ENCODE measurements around the gene PYGL. TPM values are rescaled to one million over a fixed set of nuclear protein-coding genes. Genes with fewer than 3 reads are reported as not detected.

Gene PYGL
- total RNA-seq, 1 donor from 2014 or later = 71.1 TPM

DNA sequence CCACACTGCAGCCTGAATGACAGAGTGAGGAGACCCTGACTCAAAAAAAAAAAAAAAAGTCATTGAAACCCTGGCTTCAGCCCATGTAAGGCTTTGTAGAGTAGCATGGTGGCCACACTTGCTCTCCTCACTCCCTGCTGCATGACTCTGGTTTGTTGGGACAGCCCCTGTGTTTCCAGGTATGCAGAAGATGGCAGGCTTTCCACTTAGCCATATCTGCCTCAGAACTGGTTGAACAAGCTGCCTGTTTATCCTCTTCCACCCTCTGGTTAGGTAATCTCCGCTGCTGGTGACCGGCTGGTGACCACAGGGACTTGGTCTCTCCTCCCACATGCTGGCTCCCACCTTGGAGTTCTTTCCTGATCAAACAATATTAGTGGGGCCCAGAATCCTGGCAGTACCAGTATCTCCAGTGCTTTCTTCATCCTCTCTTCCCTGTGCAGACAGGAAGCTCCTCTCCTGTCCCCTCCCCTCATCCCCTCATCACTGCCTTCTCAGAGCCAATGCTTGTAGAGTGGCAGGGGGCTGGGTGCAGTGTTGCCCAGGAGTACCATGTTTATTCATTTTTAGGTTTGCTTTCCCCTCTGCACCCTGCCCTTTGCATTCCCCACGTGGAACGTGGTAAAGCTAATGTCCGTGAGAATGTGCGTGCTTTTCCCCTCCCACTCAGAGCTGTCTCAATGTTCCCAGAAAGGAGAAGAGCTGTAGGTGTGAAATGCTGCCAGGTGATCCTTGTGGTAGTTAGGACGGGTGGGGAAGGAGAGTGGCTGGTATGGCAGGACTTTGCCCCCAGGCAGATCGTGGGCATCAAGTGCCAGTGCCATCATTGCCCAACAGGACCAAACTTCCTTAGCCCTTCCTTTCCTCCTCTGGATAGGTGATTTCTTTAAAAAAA lies 61.1 kb downstream of the PYGL start:
- TF ChIP-seq, protein P1, sequence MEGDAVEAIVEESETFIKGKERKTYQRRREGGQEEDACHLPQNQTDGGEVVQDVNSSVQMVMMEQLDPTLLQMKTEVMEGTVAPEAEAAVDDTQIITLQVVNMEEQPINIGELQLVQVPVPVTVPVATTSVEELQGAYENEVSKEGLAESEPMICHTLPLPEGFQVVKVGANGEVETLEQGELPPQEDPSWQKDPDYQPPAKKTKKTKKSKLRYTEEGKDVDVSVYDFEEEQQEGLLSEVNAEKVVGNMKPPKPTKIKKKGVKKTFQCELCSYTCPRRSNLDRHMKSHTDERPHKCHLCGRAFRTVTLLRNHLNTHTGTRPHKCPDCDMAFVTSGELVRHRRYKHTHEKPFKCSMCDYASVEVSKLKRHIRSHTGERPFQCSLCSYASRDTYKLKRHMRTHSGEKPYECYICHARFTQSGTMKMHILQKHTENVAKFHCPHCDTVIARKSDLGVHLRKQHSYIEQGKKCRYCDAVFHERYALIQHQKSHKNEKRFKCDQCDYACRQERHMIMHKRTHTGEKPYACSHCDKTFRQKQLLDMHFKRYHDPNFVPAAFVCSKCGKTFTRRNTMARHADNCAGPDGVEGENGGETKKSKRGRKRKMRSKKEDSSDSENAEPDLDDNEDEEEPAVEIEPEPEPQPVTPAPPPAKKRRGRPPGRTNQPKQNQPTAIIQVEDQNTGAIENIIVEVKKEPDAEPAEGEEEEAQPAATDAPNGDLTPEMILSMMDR (IDR thresholded peaks at IDR 0.05; ENCODE audit: insufficient read depth, low read length, severe bottlenecking) = peak; percentile 5
- peak; percentile 62 for FAIRE-seq
- DNase-seq (ENCODE audit: low read depth) = peak; percentile 31
- no peak overlapping the region for H3K4me3 ChIP-seq (ENCODE audit: low read depth, low read length)
- H3K27me3 ChIP-seq (ENCODE audit: control insufficient read depth, insufficient read depth, low read length) = no peaks in the 10 kb centered on the region
- H3K36me3 ChIP-seq (ENCODE audit: control insufficient read depth, insufficient read depth, low read length) = no peaks in the 10 kb centered on the region

- peaks cover 12% of the 10 kb centered on the region for H3K27me3 ChIP-seq (ENCODE audit: control insufficient read depth, insufficient read depth, low read length)
- DNase-seq (ENCODE audit: low read depth) (no peak), FAIRE-seq (no peak)
- H3K36me3 ChIP-seq (ENCODE audit: control insufficient read depth, insufficient read depth, low read length) = no peaks in the 10 kb centered on the region
- no peak overlapping the region for H3K4me3 ChIP-seq (ENCODE audit: low read depth, low read length)
- TF ChIP-seq, protein P1 (IDR thresholded peaks at IDR 0.05; ENCODE audit: insufficient read depth, low read length, severe bottlenecking) = no peak
Measured at GRCh38 chr14:50875359-50876070, 68.8 kb downstream of the PYGL start.

GRCh38 chr14:50874757-50875156 lies 69.5 kb downstream of the PYGL start:
- DNase-seq (ENCODE audit: low read depth) (peak; percentile 30), FAIRE-seq (no peak)
- TF ChIP-seq, protein P1 (IDR thresholded peaks at IDR 0.05; ENCODE audit: insufficient read depth, low read length, severe bottlenecking) = no peak
- H3K4me3 ChIP-seq (ENCODE audit: low read depth, low read length) = no peak overlapping the region
- peaks cover 12% of the 10 kb centered on the region for H3K27me3 ChIP-seq (ENCODE audit: control insufficient read depth, insufficient read depth, low read length)
- H3K36me3 ChIP-seq (ENCODE audit: control insufficient read depth, insufficient read depth, low read length) = no peaks in the 10 kb centered on the region

DNA sequence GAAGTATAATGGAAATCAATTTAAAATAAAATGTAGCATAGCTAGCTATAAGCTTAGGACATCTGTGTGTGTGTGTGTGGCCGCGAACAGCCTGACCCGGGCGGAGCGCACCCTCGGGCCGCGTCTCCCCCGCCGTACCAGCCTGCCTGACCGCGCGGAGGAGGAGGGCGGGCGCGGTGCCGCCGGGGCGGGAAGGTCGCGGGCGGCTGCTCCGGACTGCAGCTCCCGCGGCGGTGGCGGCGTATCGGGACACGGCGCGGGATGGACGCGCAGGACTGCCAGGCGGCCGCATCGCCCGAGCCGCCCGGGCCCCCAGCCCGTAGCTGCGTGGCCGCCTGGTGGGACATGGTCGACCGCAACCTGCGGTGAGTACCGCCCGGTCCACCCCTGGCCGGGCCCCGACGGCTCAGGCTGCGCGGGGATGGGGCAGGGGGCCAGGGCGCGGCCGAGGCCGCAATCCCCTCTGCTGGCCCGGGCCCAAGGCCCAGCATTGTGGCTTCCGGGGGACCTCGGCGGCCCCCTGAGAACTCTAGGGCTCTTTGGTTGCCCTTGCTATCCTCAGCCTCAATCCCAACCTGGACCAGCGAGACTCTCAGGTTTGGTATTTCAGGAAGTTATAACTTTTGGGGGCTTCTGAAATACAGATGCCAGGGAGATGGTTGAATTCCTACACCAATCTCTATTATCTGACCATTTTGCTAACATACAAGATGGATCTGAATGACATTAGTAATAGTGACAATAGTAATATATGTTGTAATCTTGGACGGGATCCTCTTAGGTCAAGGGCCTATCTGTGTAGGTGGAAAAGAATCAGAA lies 72.2 kb downstream of the PYGL start, which contains the start of gene ABHD12B:
TSS of gene ABHD12B (plus strand) at position 140 of the 819 bp plus-strand sequence. CDS start at position 262, 122 bp downstream.
- DNase-seq (ENCODE audit: low read depth) (no peak), FAIRE-seq (no peak)
- TF ChIP-seq, protein P1 (IDR thresholded peaks at IDR 0.05; ENCODE audit: insufficient read depth, low read length, severe bottlenecking) = no peak
- H3K27me3 ChIP-seq (ENCODE audit: control insufficient read depth, insufficient read depth, low read length) = peaks cover 12% of the 10 kb centered on the region
- H3K36me3 ChIP-seq (ENCODE audit: control insufficient read depth, insufficient read depth, low read length) = no peaks in the 10 kb centered on the region
- H3K4me3 ChIP-seq (ENCODE audit: low read depth, low read length) = no peak within 1 kb of the TSS

GRCh38 chr14:50871228-50871627 lies 73.1 kb downstream of the PYGL start:
- FAIRE-seq = no peak
- no peak for DNase-seq (ENCODE audit: low read depth)
- H3K36me3 ChIP-seq (ENCODE audit: control insufficient read depth, insufficient read depth, low read length) = no peaks in the 10 kb centered on the region
- peaks cover 12% of the 10 kb centered on the region for H3K27me3 ChIP-seq (ENCODE audit: control insufficient read depth, insufficient read depth, low read length)
- H3K4me3 ChIP-seq (ENCODE audit: low read depth, low read length) = no peak overlapping the region
- TF ChIP-seq, protein P1 (IDR thresholded peaks at IDR 0.05; ENCODE audit: insufficient read depth, low read length, severe bottlenecking) = no peak

Data from bronchial epithelial cell (primary cell).